GM18498 (cell line): Measurements from ENCODE around the gene PP2D1.
"Not testable (repeated sequence)": the region's sequence is repeated elsewhere in the genome, so short reads cannot be mapped to it uniquely, and the experiment has no call there.

Source experiments
- ATAC-seq: cut with Tn5 transposase; IDR thresholded peaks from one replicate; pipeline ENCODE4 v1.9.1; 2021; ENCODE audit warnings: mild to moderate bottlenecking, moderate library complexity; ENCODE audit not compliant: unreplicated experiment

Gene PP2D1

GRCh38 chr3:19972054-19972453, 40.0 kb downstream of the PP2D1 start:
- ATAC-seq = no peak

- no peak for ATAC-seq
Observed at GRCh38 chr3:19970327-19970726, 41.7 kb downstream of the PP2D1 start.

- ATAC-seq = no peak
Observed at GRCh38 chr3:19967812-19968211, 44.3 kb downstream of the PP2D1 start.

- no peak for ATAC-seq
Observed at GRCh38 chr3:19967208-19967607, 44.9 kb downstream of the PP2D1 start.

GRCh38 chr3:19961960-19962359, 50.1 kb downstream of the PP2D1 start:
- ATAC-seq = no peak

GRCh38 chr3:19960696-19961095, 51.4 kb downstream of the PP2D1 start:
- no peak for ATAC-seq

- ATAC-seq = no peak
Observed at GRCh38 chr3:19959505-19959904, 52.6 kb downstream of the PP2D1 start.

- not testable (repeated sequence) for ATAC-seq
Observed at GRCh38 chr3:19957354-19957753, 54.7 kb downstream of the PP2D1 start.

- ATAC-seq = no peak
Observed at GRCh38 chr3:19954676-19955075, 57.4 kb downstream of the PP2D1 start.

- ATAC-seq = no peak
Observed at GRCh38 chr3:19950316-19950715, 61.7 kb downstream of the PP2D1 start.

GRCh38 chr3:19948226-19948591, 63.9 kb downstream of the PP2D1 start:
- no peak for ATAC-seq

GRCh38 chr3:19947549-19948225, 64.4 kb downstream of the PP2D1 start:
- peak; percentile 19 for ATAC-seq

- ATAC-seq = peak; percentile 96
Observed at GRCh38 chr3:19946832-19947548, 65.1 kb downstream of the PP2D1 start, which contains the start of gene RAB5A. Gene RAB5A, plus strand, starts transcription at chr3:19947097. Its CDS starts 3,802 bp downstream, at chr3:19950899.

GRCh38 chr3:19945969-19946831, 65.9 kb downstream of the PP2D1 start:
- ATAC-seq = peak; percentile 4

- ATAC-seq = no peak
Observed at GRCh38 chr3:19945534-19945933, 66.5 kb downstream of the PP2D1 start.

GRCh38 chr3:19940643-19941042, 71.4 kb downstream of the PP2D1 start:
- ATAC-seq = no peak

GRCh38 chr3:19938295-19938627, 73.8 kb downstream of the PP2D1 start:
- ATAC-seq = no peak

- no peak for ATAC-seq
Observed at GRCh38 chr3:19937459-19938294, 74.4 kb downstream of the PP2D1 start.
